Fibroblast of pulmonary artery (primary cell): Measurements from ENCODE around the gene KCNMA1.

Experiments
- DNase-seq: peaks from one replicate; pipeline ENCODE4 v3.0.0-alpha.2; 2010; ENCODE audit warnings: low read depth
- H3K4me3 ChIP-seq: replicated peaks from 2 replicates; pipeline ENCODE4 v1.5.1; 2011; ENCODE audit warnings: low read depth, mild to moderate bottlenecking, control low read depth, low read length, moderate library complexity
- TF ChIP-seq, protein P1 (sequence below): IDR thresholded peaks from 2 replicates; pipeline ENCODE4 v1.5.1; 2011; ENCODE audit warnings: mild to moderate bottlenecking, control low read depth, low read length, inconsistent platforms; ENCODE audit errors: missing control alignments

Gene KCNMA1

DNA sequence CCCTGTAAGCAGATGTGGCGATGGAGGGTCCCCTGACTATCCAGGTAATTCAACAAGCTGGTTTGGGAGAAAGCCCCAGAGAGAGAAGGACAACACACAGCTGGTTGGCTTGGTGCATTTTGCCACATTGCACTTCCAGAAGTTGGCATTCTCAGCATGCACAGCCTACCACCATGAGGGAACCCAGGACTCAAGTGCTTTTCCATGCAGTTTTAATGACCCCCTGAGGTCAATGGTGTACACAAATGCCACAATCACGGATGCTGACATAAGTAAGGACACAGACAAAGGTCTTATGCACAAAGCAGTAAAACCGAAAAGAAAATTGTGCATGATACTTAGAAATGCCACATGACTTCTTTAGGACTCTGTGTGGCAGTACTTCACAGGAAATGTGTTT is 645.1 kb downstream of the KCNMA1 start:
- TF ChIP-seq, protein P1, sequence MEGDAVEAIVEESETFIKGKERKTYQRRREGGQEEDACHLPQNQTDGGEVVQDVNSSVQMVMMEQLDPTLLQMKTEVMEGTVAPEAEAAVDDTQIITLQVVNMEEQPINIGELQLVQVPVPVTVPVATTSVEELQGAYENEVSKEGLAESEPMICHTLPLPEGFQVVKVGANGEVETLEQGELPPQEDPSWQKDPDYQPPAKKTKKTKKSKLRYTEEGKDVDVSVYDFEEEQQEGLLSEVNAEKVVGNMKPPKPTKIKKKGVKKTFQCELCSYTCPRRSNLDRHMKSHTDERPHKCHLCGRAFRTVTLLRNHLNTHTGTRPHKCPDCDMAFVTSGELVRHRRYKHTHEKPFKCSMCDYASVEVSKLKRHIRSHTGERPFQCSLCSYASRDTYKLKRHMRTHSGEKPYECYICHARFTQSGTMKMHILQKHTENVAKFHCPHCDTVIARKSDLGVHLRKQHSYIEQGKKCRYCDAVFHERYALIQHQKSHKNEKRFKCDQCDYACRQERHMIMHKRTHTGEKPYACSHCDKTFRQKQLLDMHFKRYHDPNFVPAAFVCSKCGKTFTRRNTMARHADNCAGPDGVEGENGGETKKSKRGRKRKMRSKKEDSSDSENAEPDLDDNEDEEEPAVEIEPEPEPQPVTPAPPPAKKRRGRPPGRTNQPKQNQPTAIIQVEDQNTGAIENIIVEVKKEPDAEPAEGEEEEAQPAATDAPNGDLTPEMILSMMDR, result no peak
- no peak overlapping the region for H3K4me3 ChIP-seq
- no peak for DNase-seq

DNA sequence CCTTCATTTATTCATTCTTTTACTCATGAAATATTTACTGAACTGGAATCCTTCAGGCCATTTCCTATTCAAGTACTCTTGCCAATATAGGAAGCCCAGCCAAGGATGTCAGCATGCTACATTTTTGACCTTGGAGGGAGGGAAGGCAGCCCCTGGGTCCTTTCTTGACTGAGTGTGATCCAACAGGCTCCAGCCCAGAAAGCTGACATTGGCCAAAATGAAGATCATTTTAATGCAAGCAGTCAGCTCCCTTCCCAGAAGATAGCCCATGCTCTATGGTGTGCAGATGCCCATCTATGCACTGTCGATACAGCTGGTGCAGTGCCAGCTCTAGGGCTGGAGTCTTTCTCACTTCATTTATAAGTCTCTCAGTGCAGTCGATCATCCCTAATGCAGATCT is 646.0 kb downstream of the KCNMA1 start:
- no peak for DNase-seq
- H3K4me3 ChIP-seq, result no peak overlapping the region
- TF ChIP-seq, protein P1, result no peak

DNA sequence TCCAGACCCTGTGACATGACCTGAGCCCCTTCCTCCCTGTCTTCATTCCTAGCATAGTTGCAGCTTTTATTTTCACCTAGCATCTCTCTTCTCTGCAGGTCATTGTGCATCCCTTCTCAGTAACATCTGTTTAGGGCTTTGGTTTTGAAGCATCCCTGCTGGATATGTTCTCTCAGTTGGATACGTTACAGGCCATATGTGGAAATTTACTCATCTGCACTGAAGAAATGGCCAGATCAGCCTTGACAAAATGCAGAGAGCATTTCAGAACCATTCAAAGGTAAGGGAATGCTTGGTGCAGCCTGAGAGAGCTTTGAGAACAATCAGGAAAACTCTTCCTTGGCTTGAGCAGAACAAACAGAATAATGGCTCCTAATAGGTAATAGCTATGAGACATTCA is 647.0 kb downstream of the KCNMA1 start:
- H3K4me3 ChIP-seq, result no peak overlapping the region
- no peak for DNase-seq
- TF ChIP-seq, protein P1, result no peak

DNA sequence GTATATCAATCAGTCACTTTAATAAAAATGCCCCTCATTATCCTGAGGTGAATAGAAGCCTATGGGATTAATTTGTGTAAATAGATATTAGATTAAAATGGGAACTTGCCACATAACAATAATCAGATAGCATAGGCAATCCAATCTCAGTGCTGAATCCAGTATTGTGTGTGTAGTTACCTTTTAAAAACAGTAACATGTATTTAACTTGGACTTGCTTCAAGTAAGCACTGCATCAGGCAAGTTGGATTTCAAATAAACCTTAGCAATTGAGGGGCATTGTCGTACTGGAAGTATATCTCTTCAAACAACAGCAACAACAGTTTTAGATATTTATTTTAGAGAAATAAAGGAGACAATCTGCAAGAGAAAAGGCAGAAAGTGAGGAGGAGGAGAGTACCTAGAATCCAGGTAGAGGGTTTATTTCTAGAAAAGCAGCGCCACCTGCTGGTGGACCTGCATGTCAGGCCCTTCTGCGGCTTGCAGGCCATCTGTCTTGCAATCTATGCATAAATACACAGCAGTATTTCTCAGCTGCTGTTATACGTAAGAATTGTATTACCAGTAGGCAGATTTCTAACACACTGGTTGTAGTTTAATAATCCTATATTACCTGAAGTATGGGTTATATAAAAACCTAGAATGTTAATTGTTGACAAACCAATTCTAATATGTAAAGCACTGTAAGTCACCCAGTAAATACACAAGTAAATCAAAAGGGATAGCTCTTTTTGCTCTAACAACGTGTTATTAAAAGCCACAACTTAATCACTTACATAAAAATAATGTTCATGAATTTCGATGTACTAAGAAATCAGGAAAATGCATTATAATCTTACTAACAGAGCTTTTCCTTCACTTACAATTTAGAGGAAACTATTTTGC is 652.8 kb downstream of the KCNMA1 start:
- H3K4me3 ChIP-seq, result no peak overlapping the region
- DNase-seq, result peak; percentile 77
- TF ChIP-seq, protein P1, result peak; percentile 98

DNA sequence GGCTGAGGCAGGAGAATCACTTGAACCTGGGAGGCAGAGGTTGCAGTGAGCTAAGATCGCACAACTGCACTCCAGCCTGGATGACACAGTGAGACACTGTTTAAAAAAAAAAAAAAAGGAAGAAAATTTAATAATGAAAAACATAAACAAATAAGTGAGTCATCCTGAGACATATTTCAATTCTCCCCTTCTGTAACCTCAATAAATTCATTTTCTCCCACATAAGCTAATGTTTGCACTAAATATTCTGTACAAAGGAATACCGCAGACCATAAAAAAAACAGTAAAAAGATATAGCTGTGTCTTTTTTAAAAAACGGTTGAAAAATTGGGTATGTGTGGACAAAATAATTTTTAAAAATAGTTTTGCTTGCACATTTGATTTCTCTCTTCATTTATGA is 654.0 kb downstream of the KCNMA1 start:
- TF ChIP-seq, protein P1, result no peak
- DNase-seq, result no peak
- H3K4me3 ChIP-seq, result no peak overlapping the region

DNA sequence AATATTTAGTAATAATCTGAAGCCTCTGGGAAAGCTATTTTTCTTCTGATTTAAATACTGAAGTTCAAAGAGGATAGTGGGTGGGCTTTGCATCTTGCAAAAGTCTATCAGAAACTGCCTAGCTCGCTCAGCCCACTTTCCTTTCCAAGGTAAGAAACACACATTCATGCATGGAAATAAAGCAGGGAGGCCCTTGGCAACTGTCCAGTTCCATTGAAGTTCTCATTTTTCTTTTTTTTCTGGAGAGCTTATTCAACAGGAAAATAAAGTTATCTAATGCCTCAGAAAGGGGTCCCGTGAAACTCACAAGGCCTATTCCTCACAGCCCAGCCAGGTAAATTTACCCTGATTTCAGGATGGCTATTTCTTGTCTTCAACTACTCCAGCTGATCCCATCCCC is 654.9 kb downstream of the KCNMA1 start:
- peak; percentile 1 for DNase-seq
- H3K4me3 ChIP-seq, result no peak overlapping the region
- TF ChIP-seq, protein P1, result no peak

DNA sequence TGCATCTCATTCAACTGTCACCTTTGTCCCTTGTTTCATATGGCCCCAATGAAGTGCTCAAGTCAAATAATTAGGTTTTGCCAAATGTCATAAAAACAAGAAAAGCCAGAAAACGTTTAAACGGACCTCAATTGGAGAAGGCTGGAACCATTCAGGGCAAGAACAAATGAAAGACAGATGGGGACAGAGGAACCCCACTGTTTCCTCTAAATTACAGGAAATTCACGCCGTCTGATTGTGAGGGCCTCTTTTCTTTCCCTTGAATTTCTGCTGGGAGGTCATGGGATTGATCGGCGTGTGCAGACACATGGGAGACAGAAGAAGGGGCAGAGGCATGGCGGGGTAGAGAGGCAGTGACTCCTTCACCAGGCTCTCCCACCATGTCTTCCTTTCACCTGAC is 656.4 kb downstream of the KCNMA1 start:
- TF ChIP-seq, protein P1, result no peak
- DNase-seq, result no peak
- no peak overlapping the region for H3K4me3 ChIP-seq
